ENCODE measurements around the gene XYLT1. TPM values are rescaled to one million over a fixed set of nuclear protein-coding genes. Genes with fewer than 3 reads are reported as not detected.

XYLT1 gene
- total RNA-seq, 1 experiment from 2014 or later: 14.5 TPM

GRCh38 chr16:17468611-17469010 is 2.1 kb downstream of the XYLT1 start:
- peak overlapping the region; percentile 84 to 89 for H3K4me3 Mint-ChIP-seq

More at GRCh38 chr16:17468611-17469010, 2.1 kb downstream of the XYLT1 start:
- Histone ChIP-seq H3K27ac (ENCODE audit: insufficient read length, low read depth, low read length) (no peak overlapping the region), H3K9ac (ENCODE audit: extremely low read depth, insufficient read length, low read length) (no peak overlapping the region), H3K79me1 (ENCODE audit: insufficient read depth, low read depth, low read length, poor library complexity, severe bottlenecking) (no peaks in the 10 kb centered on the region), H2BK120ac (ENCODE audit: low read depth, low read length, poor library complexity, severe bottlenecking) (no peak overlapping the region), H3T11ph (ENCODE audit: low read length) (no peak overlapping the region), H3K27me3 (ENCODE audit: insufficient read depth, low read length) (peaks cover 5% of the 10 kb centered on the region; the same call in 1 of the 2 replicates), H4K8ac (replicated peaks; ENCODE audit: insufficient read length, low read depth, low read length) (no peak overlapping the region), H4K20me1 (ENCODE audit: control insufficient read depth, insufficient read depth, insufficient read length) (no peaks in the 10 kb centered on the region), H4K91ac (ENCODE audit: insufficient read length, low read depth, low read length) (no peak overlapping the region), H3K9me3 (ENCODE audit: control insufficient read depth, low read depth, low read length) (no peaks in the 10 kb centered on the region), H3K79me2 (ENCODE audit: insufficient read depth, low read length) (peaks cover 5% of the 10 kb centered on the region; the same call in 1 of the 2 replicates), H3K18ac (ENCODE audit: insufficient read length, low read depth, low read length) (no peak overlapping the region), H4K5ac (ENCODE audit: insufficient read length, low read depth, low read length) (no peak overlapping the region), H3K23ac (ENCODE audit: insufficient read length, low read depth, low read length) (no peak overlapping the region), H2AFZ (ENCODE audit: low read length) (no peak overlapping the region), H3K14ac (ENCODE audit: insufficient read depth, low read length) (no peak overlapping the region), H3K23me2 (ENCODE audit: insufficient read length, low read depth, low read length, poor library complexity, severe bottlenecking) (peaks cover 4% of the 10 kb centered on the region), H2BK5ac (ENCODE audit: insufficient read length, low read length) (no peak overlapping the region), H2BK15ac (ENCODE audit: low read depth, low read length) (no peak overlapping the region), H2BK20ac (ENCODE audit: low read depth, low read length, poor library complexity, severe bottlenecking) (no peak overlapping the region), H3K4ac (ENCODE audit: low read depth, low read length) (no peak overlapping the region), H3K4me2 (ENCODE audit: insufficient read depth, insufficient read length, low read length) (peak overlapping the region; percentile 69), H2BK12ac (ENCODE audit: insufficient read length, low read depth, low read length) (no peak overlapping the region), H3K4me1 (ENCODE audit: insufficient read depth, low read length) (peaks cover 17% of the 10 kb centered on the region), H2AK5ac (ENCODE audit: insufficient read length, low read length) (no peak overlapping the region), H3K56ac (ENCODE audit: insufficient read length, low read depth, low read length) (no peak overlapping the region)
- WGBS (ENCODE audit: extremely low coverage, insufficient read length, low lambda C conversion rate): no CpG with 5 or more reads among the region's 7 CpGs
- Mint-ChIP-seq H3K4me1 (peaks cover 58% of the 10 kb centered on the region in 2 experiments), H3K27ac (no peak overlapping the region), H3K36me3 (ENCODE audit: insufficient read depth in 1 of 3, low read depth in 3 of 3) (peaks cover 0 to 9% (median 7%) of the 10 kb centered on the region in 3 experiments; a peak in 5 of 7 replicates), H3K27me3 (ENCODE audit: low read depth) (peaks cover 39% of the 10 kb centered on the region), H3K9me3 (no peaks in the 10 kb centered on the region; a peak in 1 of 5 replicates)
- DNase-seq: no peak
- TF ChIP-seq CTCF (conservative IDR thresholded peaks at IDR 0.05): no peak

All from H9 (cell line).